Non-pigmented ciliary epithelial cell (primary cell): ENCODE data around the gene CTBS.

Source experiments
- DNase-seq: peaks from one replicate; pipeline ENCODE4 v3.0.0-alpha.2; 2010; ENCODE audit warnings: low read depth

The CTBS gene

DNA sequence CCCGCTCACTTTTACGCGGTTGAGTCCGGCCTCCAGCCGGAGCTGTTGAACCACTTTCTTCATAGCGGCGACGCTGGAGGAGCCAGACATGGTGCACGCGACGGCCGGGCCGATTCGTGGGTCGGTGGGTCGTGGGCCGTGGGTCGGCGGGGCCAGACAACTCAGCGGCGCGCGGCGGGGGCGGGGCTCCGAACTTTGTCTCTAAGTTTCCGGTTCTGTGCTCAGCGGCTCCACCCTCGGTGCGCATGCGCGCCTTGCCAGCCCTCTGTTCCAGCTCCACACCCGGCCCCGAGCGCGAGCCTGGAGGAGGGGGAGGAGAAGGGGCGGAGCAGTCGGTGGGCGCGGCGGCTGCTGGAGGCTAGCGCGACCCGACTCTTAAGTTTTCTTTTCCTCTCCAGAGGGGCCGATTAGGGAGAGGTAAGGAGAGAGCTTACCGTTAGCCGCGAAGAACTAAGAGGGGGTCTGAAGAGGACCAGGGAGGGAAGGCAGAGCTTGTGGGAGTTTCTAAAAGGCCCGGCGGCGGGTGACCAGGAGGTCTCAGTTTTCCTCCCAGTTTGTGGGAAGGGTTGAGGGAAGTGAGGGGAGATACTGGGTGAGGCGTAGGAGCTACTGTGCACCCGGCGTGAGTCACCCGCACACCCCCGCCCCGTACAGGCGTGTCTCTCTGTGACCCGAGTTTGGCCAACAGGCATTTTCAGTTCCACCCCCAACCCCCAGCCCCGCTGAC is 68.1 kb downstream of the CTBS start, which contains the start of the genes GNG5 and SPATA1:
GNG5 (minus strand) TSS at position 580 of the 727 bp plus-strand sequence; CDS start at position 90, 490 bp downstream.
SPATA1 (plus strand) TSS at position 385 of the 727 bp plus-strand sequence. CDS start 9,974 bp downstream, outside the sequence.
- DNase-seq = peak; percentile 75

DNA sequence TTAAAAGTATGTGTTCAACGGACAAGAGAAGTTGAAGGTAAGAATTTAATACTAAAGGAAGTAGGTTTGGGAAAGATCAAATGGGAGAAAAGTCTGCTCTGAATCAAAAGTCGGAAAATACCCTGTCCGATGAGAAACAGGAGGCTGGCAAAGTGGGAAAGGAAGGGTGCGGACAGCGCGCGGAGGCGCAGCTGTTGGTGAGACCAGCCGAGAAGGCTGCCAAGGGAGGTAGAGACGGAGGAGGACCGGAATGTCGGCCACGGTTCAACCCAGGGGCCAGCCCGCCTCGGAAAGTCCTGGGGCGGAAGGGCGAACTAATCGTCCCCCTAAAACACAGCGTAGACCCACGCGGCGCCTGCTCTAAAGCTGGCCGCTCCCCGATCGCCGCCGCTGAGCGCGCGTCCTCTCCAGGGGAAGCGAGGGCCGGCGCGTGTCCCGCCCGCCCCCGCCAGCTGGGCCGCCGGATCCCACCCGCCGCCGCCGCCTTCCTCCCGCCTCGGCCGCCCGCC is 68.7 kb downstream of the CTBS start:
- DNase-seq = no peak

DNA sequence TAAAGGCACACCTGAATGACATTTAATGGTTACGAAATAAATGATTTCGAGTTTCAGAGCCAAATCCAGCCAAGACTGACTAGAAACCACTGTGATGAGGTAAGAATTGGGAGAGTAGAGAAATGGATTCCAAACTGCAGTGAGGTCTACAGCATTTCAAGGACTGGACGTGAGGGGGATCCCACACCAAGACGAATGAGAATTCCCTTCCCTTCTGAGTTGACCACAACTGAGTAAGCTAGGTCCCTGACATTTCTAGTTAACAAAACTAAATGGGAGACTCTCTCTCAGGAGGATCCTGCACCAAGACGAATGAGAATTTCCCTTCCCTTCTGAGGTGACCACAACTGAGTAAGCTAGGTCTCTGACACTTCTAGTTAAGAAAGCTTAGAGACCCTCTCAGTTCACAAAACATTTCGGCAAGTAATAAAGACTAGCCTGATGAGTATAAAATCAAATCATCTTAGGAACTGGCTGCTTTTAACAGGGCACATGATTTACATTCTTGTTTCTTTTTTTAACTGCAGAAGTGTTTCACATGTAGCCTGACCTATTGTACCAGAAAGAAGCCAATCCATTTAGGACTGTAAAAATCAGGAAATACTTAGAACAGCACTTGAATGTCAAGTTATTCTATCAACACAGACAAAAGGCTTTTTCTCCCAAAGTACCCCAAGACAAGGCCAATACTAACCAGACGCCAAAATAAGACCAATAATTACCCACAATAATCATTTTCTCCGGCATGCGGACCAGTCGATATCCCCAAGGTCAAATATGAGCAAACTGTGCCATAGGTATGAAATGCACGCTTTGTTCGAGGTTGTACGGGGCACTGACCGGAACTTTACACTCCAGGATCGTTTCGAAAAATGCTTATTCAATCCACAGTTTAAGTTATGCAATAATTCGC is 69.4 kb downstream of the CTBS start:
- DNase-seq = peak; percentile 48

DNA sequence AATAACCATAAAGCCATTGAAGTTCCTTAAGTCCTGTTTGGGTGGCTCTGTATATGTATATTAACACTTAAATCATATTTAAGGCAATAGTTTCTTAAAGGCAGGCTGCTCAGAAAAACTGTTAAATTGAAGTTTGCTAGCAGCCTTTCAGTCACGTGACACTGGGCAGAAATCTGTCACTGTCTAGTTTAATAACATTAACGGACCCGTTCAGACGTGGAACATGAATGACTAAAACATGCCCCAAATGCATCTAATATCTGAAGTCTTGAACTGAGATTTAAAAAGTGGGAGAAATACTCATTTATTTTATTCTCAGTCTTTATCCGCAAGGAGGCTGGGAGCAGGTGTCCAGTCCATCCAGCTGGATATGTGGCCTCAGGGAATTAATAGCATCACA is 71.3 kb downstream of the CTBS start:
- no peak for DNase-seq
